Measurements from ENCODE around the gene SSBP2.

- TF ChIP-seq CTCF (IDR thresholded peaks at IDR 0.05 in 2 of 3, conservative IDR thresholded peaks at IDR 0.05 in 1 of 3; ENCODE audit: borderline replicate concordance in 1 of 3, insufficient read depth in 1 of 3, low read depth in 2 of 3, low read length in 2 of 3) (no peak), POLR2AphosphoS5 (IDR thresholded peaks at IDR 0.05; ENCODE audit: low read depth, low read length) (no peak), MAX (IDR thresholded peaks at IDR 0.05) (no peak), ELF1 (IDR thresholded peaks at IDR 0.05; ENCODE audit: borderline replicate concordance, low read depth) (no peak), EZH2phosphoT487 (IDR thresholded peaks at IDR 0.05; ENCODE audit: borderline replicate concordance) (no peak), POLR2A (IDR thresholded peaks at IDR 0.05; ENCODE audit: borderline replicate concordance, extremely low read depth, insufficient read depth, insufficient read length) (no peak), EZH2 (IDR thresholded peaks at IDR 0.05) (no peak), RAD21 (IDR thresholded peaks at IDR 0.05; ENCODE audit: low read depth) (no peak)
Measured at GRCh38 chr5:81506378-81506777, 244.5 kb downstream of the SSBP2 start.

All from HCT116 (cell line).